GM19395 (cell line): ENCODE measurements around the gene IBTK.
"Not testable (repeated sequence)": the region's sequence is repeated elsewhere in the genome, so short reads cannot be mapped to it uniquely, and the experiment has no call there.

Source experiments
- ATAC-seq: cut with Tn5 transposase; IDR thresholded peaks from one replicate; pipeline ENCODE4 v1.9.1; 2021; ENCODE audit warnings: mild to moderate bottlenecking, moderate library complexity; ENCODE audit not compliant: unreplicated experiment

Gene IBTK

GRCh38 chr6:82179415-82179814, 68.1 kb downstream of the IBTK start:
- ATAC-seq, result no peak

- ATAC-seq, result no peak
Measured at GRCh38 chr6:82178759-82179112, 68.8 kb downstream of the IBTK start.

GRCh38 chr6:82178077-82178758, 69.3 kb downstream of the IBTK start:
- no peak for ATAC-seq

GRCh38 chr6:82176616-82177015, 70.9 kb downstream of the IBTK start:
- ATAC-seq, result no peak

GRCh38 chr6:82172594-82172993, 75.0 kb downstream of the IBTK start:
- no peak for ATAC-seq

GRCh38 chr6:82169138-82169876, 78.2 kb downstream of the IBTK start:
- no peak for ATAC-seq

- no peak for ATAC-seq
Measured at GRCh38 chr6:82166493-82166892, 81.1 kb downstream of the IBTK start.

- ATAC-seq, result no peak
Measured at GRCh38 chr6:82160255-82160990, 87.1 kb downstream of the IBTK start.

GRCh38 chr6:82152786-82153185, 94.8 kb downstream of the IBTK start:
- ATAC-seq, result not testable (repeated sequence)

- not testable (repeated sequence) for ATAC-seq
Measured at GRCh38 chr6:82151147-82151546, 96.4 kb downstream of the IBTK start.

- ATAC-seq, result no peak
Measured at GRCh38 chr6:82145926-82146452, 101.6 kb downstream of the IBTK start.

- ATAC-seq, result no peak
Measured at GRCh38 chr6:82144852-82145340, 102.6 kb downstream of the IBTK start.

GRCh38 chr6:82144007-82144851, 103.3 kb downstream of the IBTK start:
- peak; percentile 88 for ATAC-seq

GRCh38 chr6:82143041-82143481, 104.5 kb downstream of the IBTK start:
- ATAC-seq, result no peak

GRCh38 chr6:82142524-82142923, 105.0 kb downstream of the IBTK start:
- ATAC-seq, result no peak

GRCh38 chr6:82138075-82138791, 109.3 kb downstream of the IBTK start:
- no peak for ATAC-seq

GRCh38 chr6:82131441-82131840, 116.1 kb downstream of the IBTK start:
- ATAC-seq, result no peak

GRCh38 chr6:82129797-82130196, 117.7 kb downstream of the IBTK start:
- no peak for ATAC-seq

- not testable (repeated sequence) for ATAC-seq
Measured at GRCh38 chr6:82128973-82129372, 118.6 kb downstream of the IBTK start.

GRCh38 chr6:82123632-82124031, 123.9 kb downstream of the IBTK start:
- ATAC-seq, result no peak
